ENCODE measurements around the gene FGF22. TPM values are rescaled to one million over a fixed set of nuclear protein-coding genes. Genes with fewer than 3 reads are reported as not detected.

Gene FGF22
- total and polyA plus RNA-seq, 2 of the 4 experiments (the other 2 are of a cell fraction) = 0.14 TPM; not detected in 1

DNA sequence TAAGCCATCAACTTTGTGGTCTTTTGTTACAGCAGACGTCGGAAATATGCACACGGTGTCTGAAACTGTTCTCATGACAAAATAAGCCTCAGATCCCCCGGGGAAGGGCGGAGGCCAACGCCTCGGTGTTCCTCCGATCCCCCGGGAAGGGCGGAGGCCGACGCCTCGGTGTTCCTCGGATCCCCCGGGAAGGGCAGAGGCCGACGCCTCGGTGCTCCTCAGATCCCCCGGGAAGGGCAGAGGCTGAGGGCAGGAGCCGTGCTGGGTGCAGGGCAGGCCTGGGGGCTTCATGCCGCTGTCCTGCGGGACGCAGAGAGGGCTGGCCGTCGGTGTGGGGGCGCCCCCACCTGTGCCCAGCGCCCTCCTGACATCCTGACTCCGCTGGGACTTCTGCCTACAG, 4.7 kb downstream of the FGF22 start:
- H3K36me3 ChIP-seq (ENCODE audit: control insufficient read depth, insufficient read depth, low read length) = peaks cover 37% of the 10 kb centered on the region
- no peaks in the 10 kb centered on the region for H3K4me1 ChIP-seq (ENCODE audit: control insufficient read depth, insufficient read depth, low read length)
- no peak overlapping the region for H3K56ac ChIP-seq (ENCODE audit: extremely low read depth, insufficient read depth, low read length)
- WGBS, 2 experiments (ENCODE audit: extremely low coverage in 2 of 2, insufficient read length in 1 of 2) = 86% methylated on average over 15 of the region's 28 CpGs; no CpG with 5 or more reads in 1 of the 2 experiments
- H2AK9ac ChIP-seq (replicated peaks; ENCODE audit: low read depth, low read length, poor library complexity) = no peak overlapping the region
- no peaks in the 10 kb centered on the region for H3K27me3 ChIP-seq (ENCODE audit: control insufficient read depth, insufficient read depth, low read length)
- H2AK5ac ChIP-seq (ENCODE audit: low read depth, low read length) = no peak overlapping the region
- no peak overlapping the region for H4K91ac ChIP-seq (ENCODE audit: insufficient read depth, low read depth, low read length)
- H3K9me1 ChIP-seq (ENCODE audit: insufficient read depth, low read length) = no peaks in the 10 kb centered on the region
- H2BK15ac ChIP-seq (ENCODE audit: low read depth, low read length) = no peak overlapping the region
- H2BK5ac ChIP-seq (ENCODE audit: low read depth, low read length, poor library complexity, severe bottlenecking) = no peak overlapping the region
- no peak overlapping the region for H3K4ac ChIP-seq (ENCODE audit: low read depth, low read length)
- peaks cover 5% of the 10 kb centered on the region; the same call in 1 of the 2 replicates for H4K20me1 ChIP-seq (ENCODE audit: insufficient read depth, low read length)
- H3K9me3 ChIP-seq (ENCODE audit: control insufficient read depth, insufficient read depth, low read length) = no peaks in the 10 kb centered on the region
- no peak overlapping the region for H3K14ac ChIP-seq (replicated peaks; ENCODE audit: low read depth, low read length)
- H3K27ac ChIP-seq (ENCODE audit: insufficient read depth, low read length) = no peak overlapping the region
- intact Hi-C loops (cut with micrococcal nuclease) (no loop called here), in situ Hi-C loops (cut with MboI; ENCODE audit: low sequenced_read_pairs) (no loop called here), dilution Hi-C loops (cut with HindIII; ENCODE audit: low sequenced_read_pairs, unreplicated experiment) (no loop called here)
- H2BK20ac ChIP-seq (ENCODE audit: low read depth, low read length) = no peak overlapping the region
- ChIA-PET CTCF (no interaction called here), POLR2A (ENCODE audit: unreplicated experiment) (no interaction called here)
- no peak overlapping the region for H2AFZ ChIP-seq (replicated peaks; ENCODE audit: low read length, poor library complexity)
- ATAC-seq (ENCODE audit: low read depth) (no peak), DNase-seq (no peak)
- no TSS peak for BruUV-seq (replicated peaks)
- no peak for TF ChIP-seq RFX5 (IDR thresholded peaks at IDR 0.05; ENCODE audit: low read depth, low read length)
- TF ChIP-seq ELK1 (IDR thresholded peaks at IDR 0.05; ENCODE audit: borderline replicate concordance, low read depth, low read length) = no peak
- TF ChIP-seq MAZ (IDR thresholded peaks at IDR 0.05; ENCODE audit: borderline replicate concordance, low read depth, low read length) = no peak
- no peak for TF ChIP-seq CEBPB (IDR thresholded peaks at IDR 0.05; ENCODE audit: low read depth, low read length)
- TF ChIP-seq NFE2L2 (IDR thresholded peaks at IDR 0.05; ENCODE audit: low read depth, low read length) = no peak
- no peak for TF ChIP-seq CHD1 (IDR thresholded peaks at IDR 0.05; ENCODE audit: low read depth, low read length)
- no peak for TF ChIP-seq MAFK (IDR thresholded peaks at IDR 0.05; ENCODE audit: low read depth, low read length)
- TF ChIP-seq USF2 (IDR thresholded peaks at IDR 0.05; ENCODE audit: low read depth, low read length) = no peak
- no peak for TF ChIP-seq RCOR1 (IDR thresholded peaks at IDR 0.05; ENCODE audit: insufficient replicate concordance, low read length)
- no peak for TF ChIP-seq BHLHE40 (IDR thresholded peaks at IDR 0.05; ENCODE audit: low read depth, low read length)
- TF ChIP-seq RAD21 (IDR thresholded peaks at IDR 0.05; ENCODE audit: low read length) = no peak
- TF ChIP-seq FOS (IDR thresholded peaks at IDR 0.05; ENCODE audit: low read depth, low read length) = no peak
- no peak for TF ChIP-seq MXI1 (IDR thresholded peaks at IDR 0.05; ENCODE audit: borderline replicate concordance, low read depth, low read length)
- TF ChIP-seq POLR2A (IDR thresholded peaks at IDR 0.05; ENCODE audit: low read depth, low read length) = no peak
- TF ChIP-seq CTCF (conservative IDR thresholded peaks at IDR 0.05; ENCODE audit: low read depth, low read length) = no peak
- no peak for TF ChIP-seq SMC3 (IDR thresholded peaks at IDR 0.05; ENCODE audit: low read depth, low read length)
- H3K79me1 ChIP-seq (ENCODE audit: low read depth in 1 of 2, low read length in 2 of 2) = no peaks in the 10 kb centered on the region; a peak in 1 of 4 replicates
- no peak overlapping the region for H3K4me2 ChIP-seq (ENCODE audit: low read depth, low read length)
- no peak overlapping the region for H3K4me3 ChIP-seq (ENCODE audit: insufficient read depth, low read depth, low read length)
- no peak overlapping the region for H3K23ac ChIP-seq (ENCODE audit: low read depth, low read length)
- H2BK120ac ChIP-seq (ENCODE audit: low read depth, low read length) = no peak overlapping the region
- H3K9ac ChIP-seq (ENCODE audit: low read depth, low read length) = no peak overlapping the region
- no peak overlapping the region for H4K8ac ChIP-seq (ENCODE audit: low read depth in 2 of 2, low read length in 2 of 2)
- no peak overlapping the region for H3K18ac ChIP-seq (ENCODE audit: low read depth, low read length)
- H4K5ac ChIP-seq (ENCODE audit: low read depth, low read length) = no peak overlapping the region

Data from IMR-90 (cell line).